Adrenal gland (tissue), 12 donors: Measurements from ENCODE around the gene TBCEL. TPM values are rescaled to one million over a fixed set of nuclear protein-coding genes. Genes with fewer than 3 reads are reported as not detected.

Source experiments
- DNase-seq, 7 donors: peaks; one replicate each; pipeline ENCODE4 v3.0.0-alpha.2; 2019 to 2020
- H3K27ac ChIP-seq, 5 donors: fragments of 200-600 bp; sonication (generic) in 4 of 5; 1 replicate in 3 of 5; 2 replicates in 2 of 5; pipeline versions ENCODE4 v1.5.1 to v1.8.0; 2016 to 2020; ENCODE audit warnings: mild to moderate bottlenecking in 1 of 5
- H3K27me3 ChIP-seq: fragments of 200-600 bp; 2 replicates; pipeline ENCODE4 v1.8.0; 2021
- H3K36me3 ChIP-seq, 2 donors: fragments of 200-600 bp; replicated peaks in 1 of 2; 1 replicate in 1 of 2; 2 replicates in 1 of 2; pipeline versions ENCODE4 v1.5.1 to v1.8.0; 2018 to 2022
- H3K4me1 ChIP-seq, 2 donors: fragments of 200-600 bp; replicated peaks in 1 of 2; 1 replicate in 1 of 2; 2 replicates in 1 of 2; pipeline versions ENCODE4 v1.5.1 to v1.8.0; 2018 to 2021
- H3K4me3 ChIP-seq, 4 donors: fragments of 200-600 bp; sonication (generic) in 3 of 4; one replicate each; pipeline ENCODE4 v1.5.1; 2016 to 2018
- H3K9me3 ChIP-seq, 3 donors: fragments of 200-600 bp; sonication (generic) in 1 of 3; replicated peaks in 1 of 3; 1 replicate in 2 of 3; 2 replicates in 1 of 3; pipeline versions ENCODE4 v1.5.1 to v1.8.0; 2016 to 2021
- POLR2A ChIP-seq, 2 donors: fragments of 450-650 bp; IDR thresholded peaks; one replicate each; pipeline ENCODE4 v1.6.1; 2017; ENCODE audit warnings: antibody characterized with exemption in 2 of 2, mild to moderate bottlenecking in 2 of 2, moderate library complexity in 1 of 2
- WGBS, 4 donors: extraction: QIAGEN DNeasy Blood & Tissue Kit in 2 of 4; methylation state at CpG; one replicate each; pipeline versions ENCODE4 v1.1.5 to v1.1.7; 2013 to 2017; 5-methylcytosine and 5-hydroxymethylcytosine counted together
- intact Hi-C, 2 donors: fragments of 100-400 bp; cut with DNase I; formaldehyde crosslinking; loops; one replicate each; pipeline versions ENCODE4 v1.14.1 to v1.15.0; 2022 to 2023
- polyA plus RNA-seq, 3 donors: library from polyadenylated mRNA; stranded (reverse); fragments of 200-250 nt in 2 of 3; fragments of 350-450 nt in 1 of 3; fragmentation: Illumina TruSeq in 1 of 3; extraction: RNeasy Lipid Tissue Mini Kit (QIAGEN cat#74804) in 1 of 3; gene quantifications; one replicate each; pipeline ENCODE4 v1.2.3, GENCODE V29; 2013 to 2014
- total RNA-seq, 9 donors: library from RNA; depleted of rRNA in 4 of 9; stranded (reverse); fragments of >200 nt in 4 of 9; fragments of 120-200 nt in 1 of 9; fragmentation: NEBNext Ultra II Directional in 1 of 9; extraction: Animal tissue kit (Norgen Biotek cat#: 25700) in 1 of 9; gene quantifications; one replicate each; pipeline versions ENCODE4 v1.1.0 to v1.2.4, GENCODE V29; 2013 to 2023
- TF ChIP-seq, protein P1 (sequence below), 6 experiments: fragments of 450-650 bp in 4 of 6; fragments of 200-600 bp in 2 of 6; sonication (generic) in 1 of 6; IDR thresholded peaks; 1 replicate in 5 of 6; 2 replicates in 1 of 6; pipeline versions ENCODE4 v1.5.1 to v1.8.0; 2016 to 2021; ENCODE audit warnings: antibody characterized with exemption in 6 of 6, mild to moderate bottlenecking in 2 of 6, moderate library complexity in 1 of 6
- donor health status: healthy with polysubstance abuse.
- donor health status: Bipolar disorder and iron deficiency.
- donor health status: DM: yes; HTN: yes; CAD: no.
- donor health status: DM: no; HTN: no; CAD: no.
- donor health status: DM: no; HTN: no; CAD: no.
- donor health status: DM: yes; HTN: yes; CAD: no.

TBCEL gene
- total and polyA plus RNA-seq, 12 donors = 4.0 to 32.2 (median 20.9) TPM

DNA sequence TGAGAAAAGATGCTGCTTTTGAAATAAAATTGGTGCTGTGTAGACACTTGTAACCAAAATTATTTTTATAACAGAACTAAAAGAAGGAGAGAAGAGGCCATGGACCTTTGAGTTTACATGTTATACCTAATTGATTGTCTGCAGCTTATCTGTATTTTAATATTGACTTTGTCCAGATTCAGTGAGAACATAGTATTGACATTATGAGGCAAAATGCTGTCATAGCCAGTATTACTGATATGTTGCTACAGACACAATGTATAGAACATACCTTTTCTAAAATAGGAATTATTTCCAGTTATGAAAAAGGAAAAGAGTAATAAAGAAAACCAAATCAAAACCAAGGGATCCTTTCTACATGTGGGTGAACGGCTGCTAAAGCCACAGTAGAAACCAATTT, 65.7 kb downstream of the TBCEL start:
- Histone ChIP-seq H3K4me1 (no peaks in the 10 kb centered on the region), H3K4me3 (no peak overlapping the region), H3K9me3 (no peaks in the 10 kb centered on the region), H3K36me3 (peaks cover 0 to 12% of the 10 kb centered on the region in 2 donors), H3K27me3 (no peaks in the 10 kb centered on the region), H3K27ac (no peak overlapping the region)
- no peak for DNase-seq
- 89 to 98% (median 91%) methylated on average over 1 of the region's 1 CpG for WGBS, 4 donors
- no peak for TF ChIP-seq POLR2A (IDR thresholded peaks at IDR 0.05)
- TF ChIP-seq, protein P1, sequence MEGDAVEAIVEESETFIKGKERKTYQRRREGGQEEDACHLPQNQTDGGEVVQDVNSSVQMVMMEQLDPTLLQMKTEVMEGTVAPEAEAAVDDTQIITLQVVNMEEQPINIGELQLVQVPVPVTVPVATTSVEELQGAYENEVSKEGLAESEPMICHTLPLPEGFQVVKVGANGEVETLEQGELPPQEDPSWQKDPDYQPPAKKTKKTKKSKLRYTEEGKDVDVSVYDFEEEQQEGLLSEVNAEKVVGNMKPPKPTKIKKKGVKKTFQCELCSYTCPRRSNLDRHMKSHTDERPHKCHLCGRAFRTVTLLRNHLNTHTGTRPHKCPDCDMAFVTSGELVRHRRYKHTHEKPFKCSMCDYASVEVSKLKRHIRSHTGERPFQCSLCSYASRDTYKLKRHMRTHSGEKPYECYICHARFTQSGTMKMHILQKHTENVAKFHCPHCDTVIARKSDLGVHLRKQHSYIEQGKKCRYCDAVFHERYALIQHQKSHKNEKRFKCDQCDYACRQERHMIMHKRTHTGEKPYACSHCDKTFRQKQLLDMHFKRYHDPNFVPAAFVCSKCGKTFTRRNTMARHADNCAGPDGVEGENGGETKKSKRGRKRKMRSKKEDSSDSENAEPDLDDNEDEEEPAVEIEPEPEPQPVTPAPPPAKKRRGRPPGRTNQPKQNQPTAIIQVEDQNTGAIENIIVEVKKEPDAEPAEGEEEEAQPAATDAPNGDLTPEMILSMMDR (IDR thresholded peaks at IDR 0.05) = no peak
- intact Hi-C loops = no loop called here

DNA sequence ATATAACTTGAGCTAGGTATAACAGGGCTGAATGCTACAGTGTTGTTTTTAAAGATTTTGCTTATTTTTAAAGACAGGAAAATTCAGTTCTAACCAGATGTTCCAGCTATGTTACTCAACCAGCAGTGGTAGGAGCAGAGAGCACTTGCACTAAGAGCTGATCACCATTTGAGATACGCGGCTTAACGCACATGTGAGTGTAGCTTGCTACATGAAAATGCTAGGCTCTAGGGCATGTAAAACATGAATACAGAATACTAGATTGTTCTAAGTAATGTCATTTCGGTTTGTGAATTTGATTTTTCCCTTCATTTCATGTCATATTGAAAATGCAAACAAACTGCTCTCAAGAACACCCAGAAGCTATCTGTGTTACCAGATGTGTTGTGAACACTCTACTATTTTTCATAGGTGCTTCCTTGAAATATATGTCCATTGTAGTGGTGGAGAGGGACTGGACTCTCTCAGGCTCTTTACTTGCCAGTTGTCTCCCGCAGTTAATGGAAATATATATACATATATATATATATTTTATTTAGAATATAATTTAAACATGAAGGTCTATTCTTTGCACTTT, 66.3 kb downstream of the TBCEL start:
- intact Hi-C loops = no loop called here
- no peaks in the 10 kb centered on the region for H3K9me3 ChIP-seq
- TF ChIP-seq, protein P1 (IDR thresholded peaks at IDR 0.05) = no peak
- no peak for TF ChIP-seq POLR2A (IDR thresholded peaks at IDR 0.05)
- no peaks in the 10 kb centered on the region for H3K27me3 ChIP-seq
- peaks cover 0 to 12% of the 10 kb centered on the region in 2 donors for H3K36me3 ChIP-seq
- no peak for DNase-seq
- 91 to 97% (median 92%) methylated on average over 5 of the region's 5 CpGs for WGBS, 4 donors
- no peaks in the 10 kb centered on the region for H3K4me1 ChIP-seq
- H3K27ac ChIP-seq = no peak overlapping the region
- no peak overlapping the region for H3K4me3 ChIP-seq

DNA sequence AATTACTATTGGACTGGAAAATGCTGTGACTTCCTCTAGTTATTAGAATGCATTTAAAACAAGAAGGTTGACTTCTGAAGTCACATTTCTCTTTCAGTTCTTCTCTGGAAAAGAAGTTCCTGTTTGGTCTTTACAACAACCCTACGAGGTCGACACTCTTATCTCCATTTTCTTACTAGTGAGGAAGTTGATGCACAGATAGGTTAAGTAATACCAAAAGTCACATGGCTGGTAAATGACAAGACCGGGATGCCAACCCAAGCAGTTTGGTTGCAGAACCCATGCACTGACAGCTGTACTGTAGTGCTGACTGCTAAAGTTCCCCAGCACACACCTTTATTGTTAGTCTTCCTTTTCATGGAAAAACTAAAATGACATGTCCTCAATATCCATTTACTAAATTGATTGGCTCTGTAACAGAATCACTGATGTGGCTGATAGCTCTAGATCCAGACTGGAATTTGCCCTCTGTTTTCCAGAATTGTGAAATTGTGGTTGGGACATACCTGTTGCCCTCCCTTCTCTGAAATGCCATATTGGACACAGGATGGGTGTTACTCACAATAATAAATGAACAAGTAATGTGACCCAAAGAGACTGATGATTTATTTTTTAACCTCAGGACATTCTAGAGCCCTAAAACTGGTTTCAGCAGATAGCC, 67.7 kb downstream of the TBCEL start:
- DNase-seq = peak in 1 of 7 donors; percentile 29
- intact Hi-C loops = no loop called here
- Histone ChIP-seq H3K9me3 (no peaks in the 10 kb centered on the region), H3K36me3 (peaks cover 0 to 12% of the 10 kb centered on the region in 2 donors), H3K4me1 (no peaks in the 10 kb centered on the region), H3K4me3 (no peak overlapping the region), H3K27me3 (no peaks in the 10 kb centered on the region), H3K27ac (no peak overlapping the region)
- TF ChIP-seq, protein P1 (IDR thresholded peaks at IDR 0.05) = no peak
- TF ChIP-seq POLR2A (IDR thresholded peaks at IDR 0.05) = no peak
- WGBS, 4 donors = 73 to 91% (median 79%) methylated on average over 3 of the region's 3 CpGs

DNA sequence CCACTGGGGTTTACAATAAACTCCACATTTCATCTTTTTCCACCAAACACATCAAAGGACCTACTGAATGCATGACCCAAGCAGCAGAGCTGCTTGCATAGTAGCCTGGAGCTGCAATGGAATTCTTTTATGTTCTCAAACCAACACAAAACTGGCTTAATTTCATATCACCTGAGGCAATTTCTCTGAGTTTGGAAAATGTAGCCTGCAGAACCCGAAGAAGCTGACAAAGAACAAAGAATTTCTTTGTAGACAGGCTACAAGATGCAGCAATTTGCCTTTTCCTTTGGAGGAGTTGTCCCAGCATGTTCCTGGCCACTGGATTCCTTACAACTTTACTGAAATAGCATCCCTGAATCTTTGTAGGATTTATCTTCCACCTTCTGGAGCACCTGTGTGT, 71.7 kb downstream of the TBCEL start:
- Histone ChIP-seq H3K27me3 (no peaks in the 10 kb centered on the region), H3K9me3 (no peaks in the 10 kb centered on the region), H3K4me3 (no peak overlapping the region), H3K4me1 (no peaks in the 10 kb centered on the region), H3K27ac (no peak overlapping the region), H3K36me3 (peaks cover 0 to 1% of the 10 kb centered on the region in 2 donors)
- TF ChIP-seq, protein P1 (IDR thresholded peaks at IDR 0.05) = no peak
- no peak for TF ChIP-seq POLR2A (IDR thresholded peaks at IDR 0.05)
- intact Hi-C loops = no loop called here
- 80 to 100% (median 94%) methylated on average over 1 of the region's 1 CpG for WGBS, 4 donors
- DNase-seq = no peak
